ENCODE measurements around the gene AUNIP.

The AUNIP gene

DNA sequence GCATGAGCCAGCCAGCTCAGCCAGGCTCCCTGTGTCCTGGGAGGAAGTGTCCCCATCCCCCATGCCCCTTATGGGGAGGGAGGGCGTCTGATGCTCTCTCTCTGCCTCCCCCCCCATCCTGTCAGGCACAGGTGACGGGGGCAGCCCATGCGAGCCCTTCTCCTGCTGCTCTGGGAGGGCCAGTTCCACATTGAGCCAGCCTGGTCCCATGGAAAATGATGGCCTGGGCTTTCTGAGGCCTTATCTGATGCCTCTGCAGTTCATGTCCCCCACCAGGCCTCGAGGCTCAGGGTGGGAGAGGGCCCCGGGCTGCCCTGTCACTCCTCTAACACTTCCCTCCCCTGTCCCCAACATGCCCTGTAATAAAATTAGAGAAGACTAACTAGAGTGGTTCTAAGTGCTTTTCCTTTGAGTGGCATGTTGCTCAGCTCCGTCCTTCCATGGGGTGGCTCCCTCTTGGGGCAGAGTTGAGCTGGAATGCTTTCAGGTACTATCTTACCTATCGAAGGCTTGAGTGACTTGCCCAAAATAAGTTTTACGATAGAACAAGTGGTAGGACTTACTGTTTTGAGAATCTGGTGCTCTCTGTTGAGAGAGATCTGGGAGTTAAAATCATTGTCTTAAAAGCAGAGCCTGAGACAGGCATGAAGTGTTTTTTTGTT lies 41.3 kb downstream of the AUNIP start:
- H3K27ac ChIP-seq (ENCODE audit: low read depth, low read length, poor library complexity, severe bottlenecking) = no peak overlapping the region

DNA sequence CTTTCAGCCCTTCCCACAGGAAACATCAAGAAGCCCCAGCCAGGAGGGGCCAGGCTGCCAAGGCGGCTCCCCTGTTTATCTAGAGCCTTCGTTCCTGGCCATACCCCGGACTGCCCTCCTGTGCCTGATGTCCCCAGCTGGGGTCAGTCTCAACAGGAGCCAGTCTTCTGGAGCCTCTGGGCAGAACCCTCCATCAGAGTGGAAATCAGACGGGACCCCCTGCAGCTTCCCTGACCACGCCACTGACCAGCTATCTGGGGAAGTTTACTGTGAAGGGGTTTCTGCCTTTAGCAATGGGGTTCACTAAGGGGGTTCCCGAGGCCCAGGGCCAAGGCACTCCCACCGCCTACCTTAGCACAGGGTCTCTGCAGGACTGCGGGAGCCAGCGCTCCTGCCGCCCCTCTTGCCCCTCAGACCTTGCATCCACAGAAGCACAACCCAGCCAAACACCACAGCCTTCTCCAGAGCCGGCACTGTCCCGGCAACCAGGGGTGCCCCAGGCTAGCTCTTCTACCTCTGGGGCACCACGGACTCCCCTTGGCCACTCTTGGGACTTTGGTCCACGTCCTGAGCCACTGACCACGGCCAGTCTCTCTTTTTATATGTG lies 43.0 kb downstream of the AUNIP start:
- Histone ChIP-seq H3K4me1 (ENCODE audit: insufficient read depth, low read length, severe bottlenecking) (peaks cover 14% of the 10 kb centered on the region), H3F3A (ENCODE audit: insufficient read depth, low read length) (no peaks in the 10 kb centered on the region), H3K27me3 (ENCODE audit: insufficient read depth, low read length) (no peaks in the 10 kb centered on the region), H3K4me2 (ENCODE audit: low read length) (no peak overlapping the region), H2AFZ (ENCODE audit: low read length) (no peak overlapping the region), H3K27ac (ENCODE audit: low read depth, low read length, poor library complexity, severe bottlenecking) (no peak overlapping the region), H3K9ac (ENCODE audit: low read length) (no peak overlapping the region), H3K9me2 (ENCODE audit: low read depth, low read length) (no peaks in the 10 kb centered on the region), H4K20me1 (ENCODE audit: insufficient read depth, low read length) (no peaks in the 10 kb centered on the region), H3K4me3 (ENCODE audit: low read depth, low read length, poor library complexity, severe bottlenecking) (no peak overlapping the region), H3K9me3 (ENCODE audit: low read length) (no peaks in the 10 kb centered on the region), H3K36me3 (ENCODE audit: insufficient read depth, low read length) (no peaks in the 10 kb centered on the region), H3K79me2 (ENCODE audit: insufficient read depth, low read length) (no peaks in the 10 kb centered on the region)
- TF ChIP-seq EZH2 (IDR thresholded peaks at IDR 0.05; ENCODE audit: borderline replicate concordance, low read length) = no peak
- TF ChIP-seq, protein P1, sequence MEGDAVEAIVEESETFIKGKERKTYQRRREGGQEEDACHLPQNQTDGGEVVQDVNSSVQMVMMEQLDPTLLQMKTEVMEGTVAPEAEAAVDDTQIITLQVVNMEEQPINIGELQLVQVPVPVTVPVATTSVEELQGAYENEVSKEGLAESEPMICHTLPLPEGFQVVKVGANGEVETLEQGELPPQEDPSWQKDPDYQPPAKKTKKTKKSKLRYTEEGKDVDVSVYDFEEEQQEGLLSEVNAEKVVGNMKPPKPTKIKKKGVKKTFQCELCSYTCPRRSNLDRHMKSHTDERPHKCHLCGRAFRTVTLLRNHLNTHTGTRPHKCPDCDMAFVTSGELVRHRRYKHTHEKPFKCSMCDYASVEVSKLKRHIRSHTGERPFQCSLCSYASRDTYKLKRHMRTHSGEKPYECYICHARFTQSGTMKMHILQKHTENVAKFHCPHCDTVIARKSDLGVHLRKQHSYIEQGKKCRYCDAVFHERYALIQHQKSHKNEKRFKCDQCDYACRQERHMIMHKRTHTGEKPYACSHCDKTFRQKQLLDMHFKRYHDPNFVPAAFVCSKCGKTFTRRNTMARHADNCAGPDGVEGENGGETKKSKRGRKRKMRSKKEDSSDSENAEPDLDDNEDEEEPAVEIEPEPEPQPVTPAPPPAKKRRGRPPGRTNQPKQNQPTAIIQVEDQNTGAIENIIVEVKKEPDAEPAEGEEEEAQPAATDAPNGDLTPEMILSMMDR (IDR thresholded peaks at IDR 0.05; ENCODE audit: low read length) = no peak

More for the DNA sequence above, 41.3 kb downstream of the AUNIP start:
- Histone ChIP-seq H3K9ac (ENCODE audit: low read length) (no peak overlapping the region), H3F3A (ENCODE audit: insufficient read depth, low read length) (no peaks in the 10 kb centered on the region), H3K36me3 (ENCODE audit: insufficient read depth, low read length) (no peaks in the 10 kb centered on the region), H4K20me1 (ENCODE audit: insufficient read depth, low read length) (no peaks in the 10 kb centered on the region), H2AFZ (ENCODE audit: low read length) (no peak overlapping the region), H3K27me3 (ENCODE audit: insufficient read depth, low read length) (no peaks in the 10 kb centered on the region), H3K4me1 (ENCODE audit: insufficient read depth, low read length, severe bottlenecking) (peaks cover 25% of the 10 kb centered on the region), H3K9me3 (ENCODE audit: low read length) (no peaks in the 10 kb centered on the region), H3K79me2 (ENCODE audit: insufficient read depth, low read length) (no peaks in the 10 kb centered on the region), H3K4me2 (ENCODE audit: low read length) (no peak overlapping the region), H3K4me3 (ENCODE audit: low read depth, low read length, poor library complexity, severe bottlenecking) (no peak overlapping the region), H3K9me2 (ENCODE audit: low read depth, low read length) (no peaks in the 10 kb centered on the region)
- TF ChIP-seq, protein P1 (IDR thresholded peaks at IDR 0.05; ENCODE audit: low read length) = peak; percentile 16; the same call in 1 of the 2 replicates
- no peak for TF ChIP-seq EZH2 (IDR thresholded peaks at IDR 0.05; ENCODE audit: borderline replicate concordance, low read length)

DNA sequence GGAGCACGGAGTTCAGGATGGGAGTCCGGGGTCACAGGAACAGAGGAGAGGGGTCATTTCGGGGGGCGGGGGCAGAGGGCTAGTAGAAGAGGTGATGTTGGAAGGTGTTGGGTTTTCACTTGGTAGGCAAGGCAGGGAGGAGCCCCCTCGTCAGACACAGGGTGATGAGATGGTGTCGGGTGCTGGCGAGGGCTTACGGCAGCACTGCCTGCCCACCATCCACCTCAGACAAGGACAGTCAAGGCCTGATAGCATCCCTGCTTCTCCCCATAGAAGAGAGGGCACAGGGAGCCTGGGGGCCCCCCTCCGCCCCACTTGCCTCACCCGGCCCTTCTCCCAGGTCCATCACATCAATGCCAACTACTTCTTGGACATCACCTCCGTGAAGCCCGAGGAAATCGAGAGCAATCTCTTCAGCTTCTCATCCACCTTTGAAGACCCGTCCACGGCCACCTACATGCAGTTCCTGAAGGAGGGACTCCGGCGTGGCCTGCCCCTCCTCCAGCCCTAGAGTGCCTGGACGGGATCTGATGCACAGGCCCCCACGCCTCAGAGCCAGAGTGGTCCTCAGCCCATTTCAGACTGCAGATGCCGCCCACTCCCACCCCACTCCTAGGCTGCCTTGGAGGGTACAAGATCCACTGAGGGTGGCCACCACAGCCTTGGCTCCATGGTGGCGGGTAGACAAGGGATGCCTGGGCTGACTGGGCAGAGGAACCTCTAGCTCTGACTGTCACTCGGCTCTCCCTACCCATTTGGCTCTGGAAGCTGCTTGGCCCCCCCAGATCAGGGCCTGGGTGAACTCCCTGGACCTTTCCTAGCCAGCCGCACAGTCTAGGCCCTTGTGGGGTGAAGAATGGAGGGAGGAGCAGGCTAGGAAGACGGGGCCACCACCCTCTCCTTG lies 43.8 kb downstream of the AUNIP start:
- Histone ChIP-seq H3K4me3 (ENCODE audit: low read depth, low read length, poor library complexity, severe bottlenecking) (no peak overlapping the region), H3K79me2 (ENCODE audit: insufficient read depth, low read length) (no peaks in the 10 kb centered on the region), H3F3A (ENCODE audit: insufficient read depth, low read length) (no peaks in the 10 kb centered on the region), H4K20me1 (ENCODE audit: insufficient read depth, low read length) (no peaks in the 10 kb centered on the region), H3K36me3 (ENCODE audit: insufficient read depth, low read length) (no peaks in the 10 kb centered on the region), H3K4me1 (ENCODE audit: insufficient read depth, low read length, severe bottlenecking) (peaks cover 8% of the 10 kb centered on the region), H3K27me3 (ENCODE audit: insufficient read depth, low read length) (no peaks in the 10 kb centered on the region), H3K27ac (ENCODE audit: low read depth, low read length, poor library complexity, severe bottlenecking) (no peak overlapping the region), H3K9ac (ENCODE audit: low read length) (no peak overlapping the region), H3K9me3 (ENCODE audit: low read length) (no peaks in the 10 kb centered on the region), H2AFZ (ENCODE audit: low read length) (no peak overlapping the region), H3K4me2 (ENCODE audit: low read length) (no peak overlapping the region), H3K9me2 (ENCODE audit: low read depth, low read length) (no peaks in the 10 kb centered on the region)
- TF ChIP-seq, protein P1 (IDR thresholded peaks at IDR 0.05; ENCODE audit: low read length) = no peak
- no peak for TF ChIP-seq EZH2 (IDR thresholded peaks at IDR 0.05; ENCODE audit: borderline replicate concordance, low read length)
